ENCODE results near the gene SH3PXD2B. TPM values are rescaled to one million over a fixed set of nuclear protein-coding genes. Genes with fewer than 3 reads are reported as not detected.

SH3PXD2B gene
- total and polyA plus RNA-seq, 2 donors (not counting 1 experiment from before 2014, with no cell fraction given): 12.6 to 21.1 TPM

DNA sequence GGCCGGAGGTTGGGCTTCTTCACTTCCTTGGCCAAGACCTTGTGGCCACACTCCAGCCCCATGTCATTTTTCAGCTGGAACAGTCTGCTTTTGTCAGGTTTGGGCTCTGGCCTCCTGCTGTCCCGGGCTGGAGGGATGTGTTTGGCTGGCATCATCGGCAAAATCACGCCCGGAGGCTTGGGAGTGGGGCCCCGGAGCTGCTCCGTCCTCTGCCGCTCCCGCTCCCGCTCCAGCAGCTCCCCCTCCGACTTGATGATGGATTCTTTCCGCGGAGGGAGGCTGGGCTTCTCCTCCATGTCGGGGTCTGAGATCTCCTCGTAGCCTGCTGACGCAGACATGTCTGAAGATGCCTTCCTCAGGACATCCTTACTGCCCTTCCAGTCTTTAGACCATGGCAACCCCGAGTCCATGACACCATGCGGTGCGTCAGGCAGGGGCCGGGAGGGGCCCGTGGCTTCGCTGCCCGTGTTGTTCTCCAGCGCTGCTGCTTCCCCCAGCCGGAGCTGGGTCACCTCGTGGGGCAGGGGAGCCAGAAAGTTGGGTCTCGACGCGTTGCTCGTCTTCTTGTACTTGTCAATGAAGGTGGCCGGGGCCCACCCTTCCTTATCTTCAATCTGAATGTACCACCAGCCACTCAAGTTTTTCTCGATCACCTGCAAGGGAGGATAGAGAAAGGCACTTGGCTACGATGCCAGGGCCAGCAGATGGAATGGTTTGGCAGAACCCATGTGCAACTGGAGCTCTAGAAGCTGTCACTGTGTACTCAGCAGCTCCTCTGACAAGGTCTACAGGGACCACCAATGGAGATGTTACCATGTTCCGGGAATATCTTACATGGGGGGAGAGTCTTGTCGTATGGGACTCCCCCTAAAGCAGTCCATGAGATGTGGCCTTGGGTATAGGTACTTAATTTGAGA lies 114.8 kb downstream of the SH3PXD2B start:
- no peak overlapping the region for H2AFZ ChIP-seq (ENCODE audit: low read length)
- H3K36me3 ChIP-seq (ENCODE audit: control insufficient read depth, insufficient read depth, low read length): peaks cover 2% of the 10 kb centered on the region
- no peaks in the 10 kb centered on the region for H3K4me1 ChIP-seq (ENCODE audit: control insufficient read depth, extremely low read depth, insufficient read depth, low read length)
- H3K4me3 ChIP-seq (replicated peaks in 1 of 4; ENCODE audit: control extremely low read depth in 1 of 4, insufficient read depth in 1 of 4, low read depth in 3 of 4, low read length in 4 of 4): no peak overlapping the region
- no peaks in the 10 kb centered on the region for H3K27me3 ChIP-seq (ENCODE audit: control insufficient read depth, insufficient read depth, low read length)
- H3K79me2 ChIP-seq (ENCODE audit: control insufficient read depth, insufficient read depth, low read length): no peaks in the 10 kb centered on the region
- H3K9ac ChIP-seq (ENCODE audit: insufficient read depth, low read length): no peak overlapping the region
- DNase-seq (ENCODE audit: low read depth in 2 of 2): no peak
- H3K9me3 ChIP-seq (ENCODE audit: control insufficient read depth, insufficient read depth, low read depth, low read length): no peaks in the 10 kb centered on the region
- TF ChIP-seq, protein P1, sequence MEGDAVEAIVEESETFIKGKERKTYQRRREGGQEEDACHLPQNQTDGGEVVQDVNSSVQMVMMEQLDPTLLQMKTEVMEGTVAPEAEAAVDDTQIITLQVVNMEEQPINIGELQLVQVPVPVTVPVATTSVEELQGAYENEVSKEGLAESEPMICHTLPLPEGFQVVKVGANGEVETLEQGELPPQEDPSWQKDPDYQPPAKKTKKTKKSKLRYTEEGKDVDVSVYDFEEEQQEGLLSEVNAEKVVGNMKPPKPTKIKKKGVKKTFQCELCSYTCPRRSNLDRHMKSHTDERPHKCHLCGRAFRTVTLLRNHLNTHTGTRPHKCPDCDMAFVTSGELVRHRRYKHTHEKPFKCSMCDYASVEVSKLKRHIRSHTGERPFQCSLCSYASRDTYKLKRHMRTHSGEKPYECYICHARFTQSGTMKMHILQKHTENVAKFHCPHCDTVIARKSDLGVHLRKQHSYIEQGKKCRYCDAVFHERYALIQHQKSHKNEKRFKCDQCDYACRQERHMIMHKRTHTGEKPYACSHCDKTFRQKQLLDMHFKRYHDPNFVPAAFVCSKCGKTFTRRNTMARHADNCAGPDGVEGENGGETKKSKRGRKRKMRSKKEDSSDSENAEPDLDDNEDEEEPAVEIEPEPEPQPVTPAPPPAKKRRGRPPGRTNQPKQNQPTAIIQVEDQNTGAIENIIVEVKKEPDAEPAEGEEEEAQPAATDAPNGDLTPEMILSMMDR (conservative IDR thresholded peaks at IDR 0.05 in 1 of 2, IDR thresholded peaks at IDR 0.05 in 1 of 2; ENCODE audit: low read depth in 1 of 2, low read length in 2 of 2): no peak
- no peak for TF ChIP-seq EZH2 (IDR thresholded peaks at IDR 0.05; ENCODE audit: low read length, missing control alignments)
- H3K27ac ChIP-seq (ENCODE audit: insufficient read depth, low read length): no peak overlapping the region
- no peaks in the 10 kb centered on the region for H4K20me1 ChIP-seq (ENCODE audit: control insufficient read depth, extremely low read depth, insufficient read depth, low read length)
- no peak overlapping the region for H3K4me2 ChIP-seq (ENCODE audit: extremely low read depth, insufficient read depth, low read length)

DNA sequence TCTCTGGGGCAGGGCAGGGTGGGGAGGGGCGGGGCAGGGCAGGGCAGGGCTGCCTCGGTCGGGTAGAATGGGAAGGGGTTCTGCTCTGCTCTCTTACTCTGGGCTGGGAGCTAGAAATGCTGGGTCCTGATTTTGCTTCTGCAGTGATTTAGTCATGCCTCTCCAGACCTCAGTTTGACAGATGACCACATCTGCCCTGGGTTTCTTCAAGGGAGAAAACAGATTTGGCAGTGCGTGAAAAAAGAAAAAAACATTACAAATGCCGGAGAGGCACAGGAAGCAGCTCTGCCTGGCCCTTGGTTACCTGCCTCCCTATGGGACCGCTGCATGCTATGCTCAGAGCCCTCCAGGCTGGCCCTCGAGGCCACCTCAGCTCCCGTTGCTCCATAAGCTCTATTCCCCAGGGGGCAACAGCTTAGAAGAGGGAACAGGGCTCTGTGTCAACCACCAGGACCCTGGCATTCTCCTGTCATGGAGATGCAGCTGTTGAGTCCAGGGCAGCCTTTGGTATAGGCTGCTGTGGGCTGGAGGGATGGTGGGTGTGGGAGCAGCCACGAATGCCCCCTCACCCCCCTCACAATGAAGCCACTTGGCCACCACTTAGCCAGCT lies 117.5 kb downstream of the SH3PXD2B start:
- H3K4me1 ChIP-seq (ENCODE audit: control insufficient read depth, extremely low read depth, insufficient read depth, low read length): no peaks in the 10 kb centered on the region
- H2AFZ ChIP-seq (ENCODE audit: low read length): no peak overlapping the region
- H3K4me3 ChIP-seq (replicated peaks in 1 of 4; ENCODE audit: control extremely low read depth in 1 of 4, insufficient read depth in 1 of 4, low read depth in 3 of 4, low read length in 4 of 4): no peak overlapping the region
- H4K20me1 ChIP-seq (ENCODE audit: control insufficient read depth, extremely low read depth, insufficient read depth, low read length): no peaks in the 10 kb centered on the region
- TF ChIP-seq, protein P1 (conservative IDR thresholded peaks at IDR 0.05 in 1 of 2, IDR thresholded peaks at IDR 0.05 in 1 of 2; ENCODE audit: low read depth in 1 of 2, low read length in 2 of 2): no peak
- no peak for TF ChIP-seq EZH2 (IDR thresholded peaks at IDR 0.05; ENCODE audit: low read length, missing control alignments)
- DNase-seq (ENCODE audit: low read depth in 2 of 2): no peak
- H3K79me2 ChIP-seq (ENCODE audit: control insufficient read depth, insufficient read depth, low read length): no peaks in the 10 kb centered on the region
- H3K4me2 ChIP-seq (ENCODE audit: extremely low read depth, insufficient read depth, low read length): no peak overlapping the region
- H3K9ac ChIP-seq (ENCODE audit: insufficient read depth, low read length): no peak overlapping the region
- H3K27me3 ChIP-seq (ENCODE audit: control insufficient read depth, insufficient read depth, low read length): no peaks in the 10 kb centered on the region
- H3K9me3 ChIP-seq (ENCODE audit: control insufficient read depth, insufficient read depth, low read depth, low read length): no peaks in the 10 kb centered on the region
- peaks cover 2% of the 10 kb centered on the region for H3K36me3 ChIP-seq (ENCODE audit: control insufficient read depth, insufficient read depth, low read length)
- no peak overlapping the region for H3K27ac ChIP-seq (ENCODE audit: insufficient read depth, low read length)

DNA sequence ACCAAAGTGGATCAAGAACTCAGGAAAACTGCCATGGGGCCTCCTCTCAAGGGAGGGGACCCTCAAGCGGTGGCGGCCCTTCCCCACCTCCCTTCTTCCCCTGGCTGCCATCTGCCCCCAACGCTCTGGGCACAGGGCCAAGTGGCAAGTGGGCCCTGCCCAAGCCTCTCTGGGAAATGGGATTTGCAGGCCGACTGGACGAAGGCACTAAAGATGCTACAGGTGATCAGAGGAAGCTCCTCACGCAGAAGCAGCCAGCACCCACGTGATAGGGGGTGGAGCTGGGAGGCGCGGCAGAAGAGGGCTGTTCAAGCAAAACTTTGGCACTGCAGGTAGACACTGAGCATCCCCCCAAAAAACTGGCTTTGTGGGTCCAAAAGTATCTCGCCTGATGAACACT lies 118.1 kb downstream of the SH3PXD2B start:
- Histone ChIP-seq H3K4me2 (ENCODE audit: extremely low read depth, insufficient read depth, low read length) (no peak overlapping the region), H2AFZ (ENCODE audit: low read length) (no peak overlapping the region), H3K4me1 (ENCODE audit: control insufficient read depth, extremely low read depth, insufficient read depth, low read length) (no peaks in the 10 kb centered on the region), H3K4me3 (replicated peaks in 1 of 4; ENCODE audit: control extremely low read depth in 1 of 4, insufficient read depth in 1 of 4, low read depth in 3 of 4, low read length in 4 of 4) (no peak overlapping the region), H4K20me1 (ENCODE audit: control insufficient read depth, extremely low read depth, insufficient read depth, low read length) (no peaks in the 10 kb centered on the region), H3K9me3 (ENCODE audit: control insufficient read depth, insufficient read depth, low read depth, low read length) (no peaks in the 10 kb centered on the region), H3K27ac (ENCODE audit: insufficient read depth, low read length) (no peak overlapping the region), H3K36me3 (ENCODE audit: control insufficient read depth, insufficient read depth, low read length) (peaks cover 2% of the 10 kb centered on the region), H3K9ac (ENCODE audit: insufficient read depth, low read length) (no peak overlapping the region), H3K79me2 (ENCODE audit: control insufficient read depth, insufficient read depth, low read length) (no peaks in the 10 kb centered on the region), H3K27me3 (ENCODE audit: control insufficient read depth, insufficient read depth, low read length) (no peaks in the 10 kb centered on the region)
- DNase-seq (ENCODE audit: low read depth in 2 of 2): no peak
- TF ChIP-seq, protein P1 (conservative IDR thresholded peaks at IDR 0.05 in 1 of 2, IDR thresholded peaks at IDR 0.05 in 1 of 2; ENCODE audit: low read depth in 1 of 2, low read length in 2 of 2): no peak
